Activated CD8-positive, alpha-beta memory T cell treated with anti-CD3 and anti-CD28 coated beads, Interleukin-2, amount 50 U/mL, for 24 hours (primary cell): ENCODE measurements around the gene AGBL1.

Experiments
- DNase-seq: peaks from one replicate; pipeline ENCODE4 v3.0.0-alpha.2; 2020; ENCODE audit errors: extremely low read depth

AGBL1 gene

DNA sequence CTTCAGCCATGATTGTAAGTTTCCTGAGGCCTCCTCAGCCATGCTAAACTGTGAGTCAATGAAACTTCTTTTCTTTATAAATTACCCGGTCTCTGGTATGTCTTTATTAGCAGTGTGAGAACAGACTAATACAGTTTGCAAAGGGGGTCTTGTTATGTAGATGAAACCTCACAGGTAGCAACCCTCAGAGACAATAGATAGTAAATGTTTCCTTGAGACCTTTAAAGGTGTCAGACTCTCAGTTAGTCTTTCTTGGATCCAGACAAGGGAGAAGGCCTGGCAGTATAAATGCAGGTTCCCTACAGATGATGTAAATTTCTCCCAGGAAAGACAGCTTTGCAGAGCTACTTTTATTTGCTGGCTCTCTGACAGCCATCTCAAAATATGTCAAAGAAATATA is 510.8 kb downstream of the AGBL1 start:
- DNase-seq: no peak

DNA sequence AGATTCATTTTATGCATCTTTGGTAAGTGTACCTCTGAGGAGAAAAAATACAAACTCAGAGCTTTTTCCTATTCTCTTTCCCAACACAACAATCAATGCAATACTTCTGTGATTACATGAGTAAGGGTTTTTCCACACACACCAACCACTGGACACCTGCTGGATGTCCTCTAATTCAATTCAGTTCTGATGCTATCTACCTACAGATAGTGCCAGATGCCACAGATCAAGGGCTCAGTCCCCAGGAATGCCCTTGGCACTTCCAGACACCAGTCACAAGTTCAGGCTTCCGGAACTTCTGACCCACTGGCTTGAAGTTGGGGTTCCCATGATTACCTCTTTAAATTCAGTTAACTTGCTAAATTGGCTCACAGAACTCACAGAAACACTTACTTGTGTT is 511.5 kb downstream of the AGBL1 start:
- no peak for DNase-seq

DNA sequence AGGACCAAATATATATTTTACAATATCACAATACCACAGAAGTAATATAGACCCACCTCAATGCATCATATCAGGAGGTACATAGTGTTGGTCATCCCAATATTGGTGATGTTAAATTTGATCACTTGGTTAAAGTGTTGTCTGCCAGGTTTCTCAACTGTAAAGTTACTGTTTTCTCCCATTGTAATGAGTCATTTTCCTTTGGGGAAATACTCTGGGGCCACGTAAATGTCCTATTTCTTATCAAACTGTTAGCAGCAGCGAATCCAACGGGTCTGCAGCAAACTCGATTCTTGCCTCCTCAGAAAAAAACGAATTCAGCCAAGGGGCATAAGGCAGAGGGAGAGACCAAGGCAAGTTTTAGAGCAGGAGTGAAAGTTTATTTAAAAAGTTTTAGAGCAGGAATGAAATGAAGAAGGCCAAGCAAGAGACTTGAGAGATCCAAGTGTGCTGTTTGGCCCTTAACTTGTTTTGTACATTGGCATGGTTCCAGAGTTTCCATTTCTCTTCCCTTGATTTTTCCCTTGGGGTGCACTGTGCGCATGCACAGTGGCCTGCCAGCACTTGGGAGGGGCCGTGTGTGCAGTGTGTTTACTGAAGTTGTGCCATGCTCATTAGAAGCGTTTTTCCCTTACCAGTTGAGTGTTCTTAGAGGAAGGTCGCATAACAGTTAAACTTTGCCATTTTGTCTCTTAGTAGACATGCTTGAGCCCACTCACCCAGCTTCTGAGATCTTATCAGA is 512.5 kb downstream of the AGBL1 start:
- DNase-seq: no peak

DNA sequence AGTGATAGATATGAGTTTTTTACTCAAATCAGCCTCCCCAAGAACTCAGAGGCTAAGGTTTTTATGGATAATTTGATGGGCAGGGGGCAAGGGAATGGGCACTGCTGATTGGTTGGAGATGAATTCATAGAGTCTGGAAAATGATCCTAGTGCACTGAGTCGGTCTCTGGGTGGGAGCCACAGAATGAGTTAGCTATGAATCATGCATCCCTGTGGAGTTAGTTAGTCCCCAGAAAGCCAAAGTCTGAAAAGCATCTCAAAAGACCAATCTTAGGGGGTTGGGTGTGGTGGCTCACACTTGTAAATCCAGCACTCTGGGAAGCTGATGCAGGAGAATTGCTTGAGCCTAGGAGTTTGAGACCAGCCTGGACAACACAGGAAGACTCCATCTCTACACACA is 516.1 kb downstream of the AGBL1 start:
- DNase-seq: no peak

DNA sequence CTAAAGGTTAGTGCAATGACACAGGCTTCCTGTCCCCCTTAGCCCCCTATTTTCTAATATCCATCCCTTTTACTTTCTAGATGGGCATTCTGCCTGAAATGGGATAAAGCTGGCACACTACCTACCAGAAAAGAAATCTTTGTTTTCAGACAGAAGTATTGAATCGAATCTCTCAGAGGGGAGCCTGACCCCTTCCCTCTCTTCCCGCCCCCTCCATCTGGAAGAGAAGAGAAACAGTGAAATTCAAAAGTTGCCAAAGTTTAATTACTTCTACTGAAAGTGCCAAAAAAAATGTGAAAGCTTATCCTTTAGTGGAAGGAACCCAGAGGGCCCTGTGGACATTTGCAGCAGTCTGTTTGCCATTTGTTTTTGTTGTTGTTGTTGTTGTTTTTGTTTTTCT is 523.8 kb downstream of the AGBL1 start:
- DNase-seq: no peak

DNA sequence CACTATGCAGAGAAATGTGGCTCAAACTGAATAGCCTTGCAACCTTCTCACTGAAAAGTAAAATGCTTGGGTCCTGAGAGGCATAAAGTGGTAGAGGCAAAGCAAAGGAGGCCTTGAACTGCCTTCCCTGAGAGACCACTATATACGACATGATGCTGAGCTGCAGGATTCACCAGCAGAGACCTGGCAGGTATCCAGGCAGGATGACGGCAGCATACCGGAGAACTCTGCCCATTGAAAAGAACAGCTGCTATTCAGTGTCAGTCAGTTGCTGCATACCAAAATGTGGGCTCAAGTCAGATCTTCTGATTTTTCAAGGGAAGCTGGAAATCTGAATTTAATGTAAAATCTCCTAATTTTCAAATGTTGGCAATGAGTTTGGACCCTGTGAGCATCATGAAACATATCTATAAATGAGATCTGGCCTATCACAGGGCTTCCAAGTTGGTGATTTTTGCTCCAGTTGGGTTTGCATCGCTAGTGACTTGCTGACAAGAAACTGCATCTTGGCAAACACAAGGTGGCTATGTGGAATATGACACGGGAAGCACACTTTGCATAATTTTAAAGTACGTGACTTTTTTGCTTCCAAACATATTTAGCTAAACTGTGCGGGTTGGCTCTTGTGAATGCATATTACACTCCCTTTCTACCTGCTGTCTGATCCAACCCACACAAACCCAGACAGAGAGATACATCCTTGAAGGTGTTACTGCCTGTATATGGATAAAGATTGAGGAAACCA is 529.0 kb downstream of the AGBL1 start:
- DNase-seq: no peak

DNA sequence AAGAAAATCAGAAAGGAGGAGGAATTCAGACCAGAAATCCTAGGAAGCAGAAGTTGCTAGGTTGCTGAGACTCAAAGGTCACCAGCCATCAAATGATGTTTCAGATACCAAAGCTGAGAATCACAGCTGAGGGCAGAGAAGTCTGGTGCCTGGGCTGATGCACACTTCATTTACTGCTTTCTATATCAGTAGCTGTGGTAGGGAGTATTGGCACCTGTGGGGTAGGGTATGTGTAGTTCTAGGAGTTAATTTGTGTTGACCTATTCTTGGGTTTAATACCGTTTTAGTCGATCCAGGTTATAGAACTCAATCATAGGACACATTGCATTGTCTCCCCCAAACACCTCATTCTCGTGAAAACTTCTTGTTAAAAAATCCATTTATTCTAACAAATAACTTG is 529.6 kb downstream of the AGBL1 start:
- no peak for DNase-seq

DNA sequence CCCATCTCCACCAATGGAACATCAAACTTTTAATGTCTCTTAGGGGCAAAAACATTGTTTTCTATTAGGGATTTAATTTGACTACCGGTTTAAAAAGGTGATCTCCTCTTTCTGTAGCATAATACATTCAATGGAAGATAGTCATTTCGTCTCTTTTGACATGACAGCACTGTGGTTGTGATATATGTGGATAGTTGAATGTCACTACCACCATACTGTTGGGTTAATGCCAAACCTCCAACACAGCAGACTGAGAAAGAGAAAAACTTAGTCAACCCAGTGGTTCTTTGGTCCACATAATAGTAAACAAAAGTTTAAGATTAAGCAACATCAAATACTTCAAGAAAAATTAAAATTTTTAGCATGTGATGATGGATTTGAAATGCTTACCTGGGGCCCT is 530.4 kb downstream of the AGBL1 start:
- no peak for DNase-seq

DNA sequence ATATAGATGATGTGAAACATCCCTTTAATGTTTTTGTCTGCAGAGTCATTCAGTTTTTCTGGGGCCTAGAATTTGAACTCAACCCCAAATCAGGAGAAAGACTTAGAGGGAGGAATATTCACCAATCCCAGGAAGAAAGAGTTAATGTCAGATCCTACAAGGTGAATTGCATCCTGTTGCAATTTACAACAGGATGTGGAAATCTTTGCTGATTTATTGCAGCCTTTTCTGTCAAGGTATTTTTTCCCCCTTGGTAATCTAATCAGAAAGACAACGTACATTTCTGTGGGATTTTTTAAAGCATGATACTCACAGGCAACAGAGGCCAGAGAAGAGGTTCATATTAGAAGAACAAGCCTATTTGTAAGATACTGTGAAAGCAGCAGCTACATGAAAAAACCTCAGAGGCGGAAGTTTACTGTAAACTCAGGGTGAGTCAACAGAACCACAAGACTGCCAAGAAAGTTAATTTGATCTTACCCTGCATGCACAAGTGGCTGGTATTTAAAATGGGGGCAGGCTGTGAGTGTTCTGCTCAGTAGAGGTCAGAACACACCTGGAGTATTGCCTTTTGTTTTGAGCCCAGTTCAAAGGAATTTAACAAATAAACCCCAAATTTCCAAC is 531.9 kb downstream of the AGBL1 start:
- no peak for DNase-seq

DNA sequence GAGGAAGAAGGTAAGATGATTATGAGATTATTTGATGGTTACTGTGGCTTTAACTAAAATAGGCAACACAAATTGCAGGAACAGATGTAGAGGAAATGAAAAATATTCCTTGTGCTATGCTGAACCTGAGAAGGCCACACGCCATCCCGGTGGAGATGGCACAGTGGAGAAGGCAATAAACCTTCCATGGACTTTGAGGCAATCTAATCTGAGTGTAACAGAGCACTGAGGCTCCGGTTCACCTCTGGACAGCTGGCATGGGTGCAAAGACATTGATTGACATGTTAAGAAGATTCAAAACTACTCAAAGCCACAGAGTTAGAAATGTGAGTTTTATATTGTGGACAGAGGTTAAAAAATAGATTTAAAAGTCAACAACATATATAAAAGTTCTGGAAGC is 535.7 kb downstream of the AGBL1 start:
- DNase-seq: no peak

DNA sequence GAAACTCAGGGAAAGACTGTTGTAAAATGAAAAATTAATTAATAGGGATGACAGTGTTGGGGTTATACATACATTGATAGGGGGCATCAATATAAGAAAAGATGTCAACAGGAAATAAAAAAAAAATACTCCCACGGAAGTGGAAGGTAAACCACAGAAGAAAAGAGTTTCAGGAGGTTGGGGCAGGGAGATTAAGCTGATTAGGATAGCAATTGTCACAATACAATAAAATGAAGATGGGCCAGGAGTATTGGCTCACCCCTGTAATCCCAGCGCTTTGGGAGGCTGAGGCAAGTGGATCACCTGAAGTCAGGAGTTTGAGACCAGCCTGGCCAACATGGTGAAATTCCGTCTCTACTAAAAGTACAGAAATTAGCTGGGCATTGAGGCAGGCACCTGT is 536.1 kb downstream of the AGBL1 start:
- DNase-seq: no peak

DNA sequence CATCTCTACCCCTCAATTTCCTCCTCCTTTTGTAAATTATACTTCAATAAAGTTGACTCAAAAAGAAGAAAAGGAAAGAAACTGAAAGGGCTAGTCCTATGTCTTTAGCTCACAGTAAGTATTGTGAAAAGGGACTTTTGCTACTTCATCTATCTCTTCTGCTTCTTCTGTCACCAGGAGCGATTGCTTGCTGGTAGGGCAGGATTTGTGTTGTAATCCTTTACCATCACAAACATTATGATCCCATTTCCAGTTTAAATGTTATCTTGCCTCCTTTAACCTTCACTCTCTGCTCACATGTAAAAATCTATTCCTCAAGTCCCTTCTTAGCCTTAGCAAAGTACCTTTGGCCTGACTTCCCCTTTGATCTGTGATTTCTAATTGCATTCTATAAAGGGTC is 537.1 kb downstream of the AGBL1 start:
- no peak for DNase-seq

DNA sequence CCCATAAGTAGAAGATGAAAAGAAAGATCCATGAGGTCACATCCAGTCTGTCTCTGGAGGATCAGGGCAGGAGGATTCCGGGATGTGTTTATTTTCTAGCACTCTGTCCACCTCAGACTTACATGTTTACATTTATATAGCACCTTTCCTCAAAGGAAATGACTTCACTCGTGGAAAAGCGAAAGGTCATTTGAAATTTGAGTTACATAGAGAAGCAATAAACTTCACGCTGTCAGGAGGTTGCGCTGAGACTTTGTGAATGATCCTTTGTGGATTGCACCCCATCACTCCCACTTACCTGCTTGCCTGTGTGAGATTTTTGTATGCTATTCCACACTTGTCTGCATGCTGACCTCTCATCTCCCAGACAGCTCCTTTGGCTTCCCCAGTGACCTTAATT is 540.5 kb downstream of the AGBL1 start:
- no peak for DNase-seq

DNA sequence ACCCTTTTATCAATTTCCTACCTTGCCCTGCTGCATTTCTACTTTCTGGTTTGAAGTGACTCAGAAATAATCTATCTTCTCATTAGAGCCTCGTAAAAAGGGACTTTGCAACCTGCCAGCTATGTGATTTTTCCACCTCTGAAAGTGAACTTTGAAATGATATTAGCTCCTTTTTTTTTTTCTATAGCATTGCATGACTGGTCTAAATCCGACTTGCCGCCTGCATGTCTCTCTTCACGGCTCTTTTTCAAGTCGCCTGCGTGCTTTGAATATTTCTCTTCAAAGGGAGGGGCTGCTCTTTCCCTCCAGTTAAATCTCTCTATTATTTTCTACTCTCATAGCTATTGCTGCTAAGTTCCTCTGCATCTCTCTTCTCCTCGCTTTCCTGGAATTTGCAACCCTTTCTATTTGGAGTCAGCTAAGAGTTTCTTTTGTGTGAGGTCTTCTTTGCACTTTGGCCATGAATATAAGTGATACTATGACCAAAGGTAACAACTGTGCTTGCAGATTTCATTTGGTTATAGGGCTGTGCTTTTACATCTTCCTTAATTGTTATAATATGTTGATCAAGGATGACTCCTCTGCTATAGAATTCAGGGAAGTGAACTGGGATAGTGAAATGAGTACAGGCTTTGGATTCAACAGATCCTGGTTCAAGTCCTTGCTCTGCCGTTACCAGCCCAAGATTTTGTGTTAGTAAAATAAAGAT is 541.1 kb downstream of the AGBL1 start:
- DNase-seq: no peak

DNA sequence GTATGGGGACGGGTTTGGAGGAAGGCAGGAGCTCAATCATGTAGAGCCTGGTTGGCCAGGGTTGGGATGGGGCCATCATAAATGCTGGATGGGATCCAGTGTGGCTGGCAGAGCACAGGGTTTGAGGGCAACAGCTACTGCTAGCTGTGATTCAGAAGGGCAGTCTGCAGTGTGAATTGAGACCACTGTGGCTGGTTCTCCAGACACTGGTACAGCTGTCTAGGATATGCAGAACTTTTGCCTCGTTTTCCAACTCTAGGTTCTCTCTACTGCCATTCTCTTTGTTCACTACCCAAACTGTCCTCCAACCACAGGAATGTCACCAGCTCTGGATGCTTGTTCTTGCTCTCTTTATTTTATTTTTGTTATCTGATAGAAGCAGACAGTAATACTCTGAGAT is 543.6 kb downstream of the AGBL1 start:
- no peak for DNase-seq

DNA sequence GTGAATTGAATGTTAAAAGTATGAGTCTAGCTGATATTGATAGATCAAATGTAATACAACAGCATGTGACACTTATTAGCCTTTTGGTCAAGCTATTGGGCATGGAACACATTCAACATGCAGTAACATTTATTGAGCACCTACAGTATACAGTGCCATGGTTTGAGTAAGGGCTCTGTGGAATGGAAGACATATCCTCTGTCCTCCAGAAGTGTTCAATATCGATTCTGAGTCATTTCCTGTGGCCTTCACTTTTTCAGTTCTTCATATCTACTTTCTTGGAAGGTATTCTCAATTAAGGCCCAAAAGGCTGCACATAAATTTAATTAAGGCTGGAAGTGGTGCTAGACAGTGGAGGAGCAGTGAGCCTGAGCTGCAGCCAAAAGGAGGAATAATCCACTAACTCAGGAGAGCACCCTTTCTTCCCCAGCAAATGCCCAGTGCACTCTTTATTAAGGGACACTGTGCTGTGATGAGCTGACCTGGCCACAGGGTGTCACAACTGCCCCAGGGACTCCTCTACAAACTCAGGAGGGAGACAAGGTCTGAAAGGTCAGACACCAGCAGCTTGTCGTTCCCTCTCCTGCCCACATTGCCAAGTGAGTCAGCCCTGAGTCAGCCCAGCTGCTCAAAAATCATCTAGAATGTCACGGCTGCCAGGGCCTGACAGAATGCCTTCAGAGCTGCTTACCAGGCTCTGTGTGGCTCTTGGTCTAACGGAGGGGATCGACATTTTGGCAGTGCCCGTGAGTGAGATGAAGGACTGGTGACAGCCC is 544.8 kb downstream of the AGBL1 start:
- peak; percentile 85 for DNase-seq

DNA sequence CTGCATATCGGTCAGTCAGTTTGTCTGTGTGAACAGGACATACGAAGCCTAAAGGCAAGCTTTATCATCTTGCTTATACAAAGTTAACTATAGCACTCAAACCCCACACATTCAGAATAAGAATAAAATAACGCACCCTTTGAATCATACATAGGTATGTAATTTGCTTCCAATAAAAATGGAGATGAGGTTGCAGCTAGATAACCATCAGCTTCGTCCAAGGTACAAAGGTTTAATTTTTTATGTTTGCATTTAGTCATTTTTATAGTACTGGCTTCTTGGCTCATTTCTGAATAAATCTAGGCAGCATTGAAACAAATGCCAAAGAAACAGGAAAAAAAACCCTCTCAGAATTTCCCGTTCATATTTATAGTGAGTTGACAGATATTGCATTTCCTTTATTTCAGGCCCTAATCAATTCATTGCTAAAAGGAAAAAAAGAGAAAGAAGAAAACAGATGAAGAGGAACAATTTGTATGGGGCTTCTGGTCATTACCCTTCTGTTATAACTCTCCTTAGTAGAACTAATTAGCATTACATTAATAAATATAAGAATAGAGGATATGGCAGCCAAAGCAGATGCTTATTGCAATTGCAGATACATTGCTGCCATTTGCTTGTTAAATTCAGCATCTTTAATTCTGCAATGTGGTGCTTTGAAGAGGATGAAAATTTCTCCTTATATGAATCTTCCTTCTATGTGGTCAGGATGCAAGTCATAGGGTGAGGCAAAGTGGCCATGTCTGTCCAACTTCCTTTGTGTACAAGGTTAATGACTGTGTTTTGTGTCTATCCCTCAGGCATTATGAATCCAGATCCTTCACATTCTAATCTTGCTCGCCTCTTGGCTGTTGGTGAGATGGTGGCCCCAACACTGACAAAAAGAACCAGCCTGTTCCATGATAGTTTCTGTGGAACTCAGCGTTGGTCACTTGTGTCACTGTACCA is 550.0 kb downstream of the AGBL1 start:
- DNase-seq: no peak

DNA sequence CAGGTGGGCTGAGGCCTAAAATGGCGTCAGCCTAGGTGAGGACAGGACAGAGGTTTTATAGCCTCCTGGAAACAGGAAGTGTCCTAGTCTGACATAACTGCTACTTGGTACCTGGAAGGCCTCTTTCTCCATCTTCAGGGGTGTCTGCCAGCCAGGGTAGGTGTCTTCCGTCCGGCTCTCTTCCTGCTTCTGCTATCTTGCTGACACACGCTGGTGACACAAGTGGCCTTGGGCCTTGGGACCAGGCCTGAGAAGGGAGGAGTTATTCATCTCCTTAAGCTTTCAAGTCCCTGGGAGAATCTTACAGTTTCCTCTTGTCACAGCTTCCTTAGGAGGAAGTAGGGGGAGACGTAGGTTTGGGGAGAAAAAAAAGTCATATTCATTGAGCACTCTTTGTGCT is 551.3 kb downstream of the AGBL1 start:
- no peak for DNase-seq

DNA sequence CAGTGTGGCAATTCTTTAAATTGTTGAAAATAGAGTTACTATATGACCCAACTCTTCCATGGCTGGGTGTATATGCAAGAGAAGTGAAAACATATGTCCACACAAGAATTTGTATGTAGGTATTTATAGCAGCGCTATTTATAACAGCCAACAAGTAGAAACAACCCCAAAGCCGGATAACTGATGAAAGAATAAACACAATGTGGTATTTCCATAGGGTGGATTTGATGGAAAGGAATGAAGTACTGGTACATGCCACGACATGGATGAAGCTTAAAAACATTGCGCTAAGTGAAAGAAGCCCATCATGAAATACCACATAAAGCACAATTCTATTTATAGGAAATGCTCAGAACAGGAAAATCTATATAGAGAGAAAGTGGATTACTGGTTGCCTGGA is 554.5 kb downstream of the AGBL1 start:
- no peak for DNase-seq

DNA sequence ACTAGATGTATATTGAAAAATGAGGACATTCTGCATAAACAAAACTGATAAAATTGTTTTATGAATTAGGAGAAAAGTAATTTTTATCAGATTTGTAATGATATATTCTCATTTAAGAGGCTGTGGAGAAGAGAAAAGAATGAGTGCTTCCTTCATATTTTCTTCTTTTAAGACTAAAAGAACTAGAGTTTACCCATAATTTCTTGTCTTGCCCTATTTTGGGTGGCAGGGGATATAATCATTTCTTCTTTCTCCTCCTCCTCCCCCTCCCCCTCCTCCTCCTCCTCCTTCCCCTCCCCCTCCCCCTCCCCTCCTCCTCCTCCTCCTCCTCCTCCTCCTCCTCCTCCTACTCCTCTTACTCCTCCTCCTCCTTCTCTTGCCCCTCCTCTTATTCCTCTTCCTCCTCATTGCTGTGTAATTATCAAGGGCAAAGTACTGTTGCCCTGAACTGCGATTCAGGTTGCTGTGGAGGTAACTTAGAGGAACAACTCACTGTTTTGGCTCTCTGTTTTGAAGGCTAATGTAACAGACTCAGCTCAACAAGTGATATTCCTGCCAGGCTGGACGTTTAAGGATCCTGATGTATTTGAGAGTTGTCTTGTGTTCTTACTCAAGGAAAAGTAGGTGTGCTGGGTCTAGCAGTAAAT is 555.4 kb downstream of the AGBL1 start:
- no peak for DNase-seq
